Liver (tissue), 9 donors: ENCODE measurements around the gene PARD3B. TPM values are rescaled to one million over a fixed set of nuclear protein-coding genes. Genes with fewer than 3 reads are reported as not detected.

Experiments used
- DNase-seq: peaks from one replicate; pipeline ENCODE4 v3.0.0-alpha.2; 2017; ENCODE audit warnings: low spot score
- H3K27ac ChIP-seq, 2 donors: one replicate each; pipeline ENCODE4 v1.7.0; 2013; ENCODE audit warnings: inconsistent platforms in 2 of 2, low read length in 2 of 2, control low read depth in 1 of 2, low read depth in 1 of 2, mild to moderate bottlenecking in 1 of 2
- H3K27me3 ChIP-seq, 4 donors: one replicate each; pipeline versions ENCODE4 v1.6.1 to v1.7.0; 2013; ENCODE audit warnings: low read length in 3 of 4, inconsistent platforms in 1 of 4, mild to moderate bottlenecking in 1 of 4, moderate library complexity in 1 of 4; ENCODE audit not compliant: control insufficient read depth in 4 of 4, insufficient read depth in 4 of 4
- H3K36me3 ChIP-seq, 4 donors: one replicate each; pipeline versions ENCODE4 v1.6.1 to v1.7.0; 2013; ENCODE audit warnings: low read length in 3 of 4, mild to moderate bottlenecking in 3 of 4, low read depth in 1 of 4, moderate library complexity in 1 of 4; ENCODE audit not compliant: control insufficient read depth in 4 of 4, insufficient read depth in 3 of 4
- H3K4me1 ChIP-seq, 4 donors: one replicate each; pipeline versions ENCODE4 v1.6.1 to v1.7.0; 2013; ENCODE audit warnings: low read length in 3 of 4, mild to moderate bottlenecking in 3 of 4, moderate library complexity in 1 of 4; ENCODE audit not compliant: control insufficient read depth in 4 of 4, insufficient read depth in 4 of 4
- H3K4me3 ChIP-seq, 3 donors: one replicate each; pipeline versions ENCODE4 v1.6.1 to v1.7.0; 2013; ENCODE audit warnings: low read length in 3 of 3, control low read depth in 1 of 3, low read depth in 1 of 3, mild to moderate bottlenecking in 1 of 3
- H3K9ac ChIP-seq, 2 donors: one replicate each; pipeline ENCODE4 v1.7.0; 2013; ENCODE audit warnings: low read length in 2 of 2, mild to moderate bottlenecking in 2 of 2, moderate library complexity in 2 of 2, control low read depth in 1 of 2, low read depth in 1 of 2
- H3K9me3 ChIP-seq, 4 donors: one replicate each; pipeline versions ENCODE4 v1.6.1 to v1.7.0; 2013; ENCODE audit warnings: low read length in 3 of 4; ENCODE audit not compliant: control insufficient read depth in 4 of 4
- ATF3 ChIP-seq: IDR thresholded peaks from 2 replicates; pipeline ENCODE4 v1.6.1; 2016; ENCODE audit warnings: antibody characterized with exemption
- EGR1 ChIP-seq, 2 donors: IDR thresholded peaks; 2 replicates each; pipeline ENCODE4 v1.6.1; 2016 to 2018; ENCODE audit warnings: antibody characterized with exemption in 2 of 2, low read depth in 2 of 2
- FOXA1 ChIP-seq: IDR thresholded peaks from 2 replicates; pipeline ENCODE4 v1.6.1; 2016; ENCODE audit warnings: antibody characterized with exemption
- FOXA2 ChIP-seq: IDR thresholded peaks from 2 replicates; pipeline ENCODE4 v1.6.1; 2016; ENCODE audit warnings: antibody characterized with exemption
- GABPA ChIP-seq, 2 donors: IDR thresholded peaks in 1 of 2; conservative IDR thresholded peaks in 1 of 2; 2 replicates each; pipeline ENCODE4 v1.6.1; 2016; ENCODE audit warnings: antibody characterized with exemption in 2 of 2, mild to moderate bottlenecking in 1 of 2, moderate library complexity in 1 of 2
- HNF4A ChIP-seq, 2 donors: conservative IDR thresholded peaks; 2 replicates each; pipeline ENCODE4 v1.6.1; 2016; ENCODE audit warnings: antibody characterized with exemption in 2 of 2, mild to moderate bottlenecking in 2 of 2
- HNF4G ChIP-seq: IDR thresholded peaks from 2 replicates; pipeline ENCODE4 v1.6.1; 2016; ENCODE audit warnings: antibody characterized with exemption
- MAX ChIP-seq: IDR thresholded peaks from 2 replicates; pipeline ENCODE4 v1.6.1; 2016; ENCODE audit warnings: antibody characterized with exemption
- NR2F2 ChIP-seq: IDR thresholded peaks from 2 replicates; pipeline ENCODE4 v1.6.1; 2016; ENCODE audit warnings: antibody characterized with exemption
- RAD21 ChIP-seq, 2 donors: IDR thresholded peaks; 2 replicates each; pipeline ENCODE4 v1.6.1; 2016; ENCODE audit warnings: antibody characterized with exemption in 2 of 2, mild to moderate bottlenecking in 2 of 2
- REST ChIP-seq: IDR thresholded peaks from 2 replicates; pipeline ENCODE4 v1.6.1; 2016; ENCODE audit warnings: antibody characterized with exemption, mild to moderate bottlenecking
- RXRA ChIP-seq, 2 donors: IDR thresholded peaks; 2 replicates each; pipeline ENCODE4 v1.6.1; 2017 to 2018; ENCODE audit warnings: antibody characterized with exemption in 2 of 2, mild to moderate bottlenecking in 1 of 2
- SP1 ChIP-seq: IDR thresholded peaks from 2 replicates; pipeline ENCODE4 v1.6.1; 2018; ENCODE audit warnings: antibody characterized with exemption, mild to moderate bottlenecking
- TAF1 ChIP-seq: conservative IDR thresholded peaks from 2 replicates; pipeline ENCODE4 v1.6.1; 2016; ENCODE audit warnings: antibody characterized with exemption, mild to moderate bottlenecking
- YY1 ChIP-seq: IDR thresholded peaks from 2 replicates; pipeline ENCODE4 v1.6.1; 2016; ENCODE audit warnings: antibody characterized with exemption, mild to moderate bottlenecking
- ZBTB33 ChIP-seq: IDR thresholded peaks from 2 replicates; pipeline ENCODE4 v1.6.1; 2016; ENCODE audit warnings: antibody characterized with exemption
- WGBS: extraction: QIAGEN DNeasy Blood & Tissue Kit; methylation state at CpG from one replicate; pipeline ENCODE4 v1.1.7; 2013; 5-methylcytosine and 5-hydroxymethylcytosine counted together
- polyA plus RNA-seq, 2 donors: library from polyadenylated mRNA; stranded (reverse) in 1 of 2; unstranded in 1 of 2; fragments of 200-250 nt in 1 of 2; fragments of >200 nt in 1 of 2; fragmentation: Nextera tagmentation in 1 of 2; extraction: Ambion mirVana in 1 of 2; gene quantifications; one replicate each; pipeline versions ENCODE4 v1.2.1 to v1.2.3, GENCODE V29; 2013 to 2015
- total RNA-seq, 2 donors: library from RNA; depleted of rRNA; stranded (reverse); fragments of >200 nt; gene quantifications; one replicate each; pipeline ENCODE4 v1.2.3, GENCODE V29; 2014
- donor health status: healthy.
- donor health status: healthy.
- donor health status: healthy.
- donor health status: healthy.
- donor health status: healthy.

Gene PARD3B
- total and polyA plus RNA-seq, 4 donors, result 1.1 to 10.3 (median 3.7) TPM

GRCh38 chr2:205579335-205579734 lies 1034.1 kb downstream of the PARD3B start:
- no peaks in the 10 kb centered on the region for H3K27me3 ChIP-seq
- TF ChIP-seq TAF1 (no peak), FOXA2 (no peak), ZBTB33 (no peak), RAD21 (IDR thresholded peaks at IDR 0.05) (no peak), RXRA (IDR thresholded peaks at IDR 0.05) (no peak), HNF4G (no peak), HNF4A (conservative IDR thresholded peaks at IDR 0.05) (no peak), MAX (no peak), YY1 (no peak), GABPA (IDR thresholded peaks at IDR 0.05 in 1 of 2, conservative IDR thresholded peaks at IDR 0.05 in 1 of 2) (no peak), NR2F2 (no peak), REST (no peak), SP1 (no peak), ATF3 (no peak)
- no peaks in the 10 kb centered on the region for H3K9me3 ChIP-seq
- H3K4me3 ChIP-seq, result no peak overlapping the region
- H3K27ac ChIP-seq, result no peak overlapping the region
- H3K9ac ChIP-seq, result no peak overlapping the region
- 94% methylated on average over 7 of the region's 7 CpGs for WGBS
- no peaks in the 10 kb centered on the region for H3K36me3 ChIP-seq
- H3K4me1 ChIP-seq, result no peaks in the 10 kb centered on the region
- DNase-seq, result no peak

- 90% methylated on average over 8 of the region's 8 CpGs for WGBS
- H3K9me3 ChIP-seq, result no peaks in the 10 kb centered on the region
- no peak overlapping the region for H3K9ac ChIP-seq
- H3K4me1 ChIP-seq, result no peaks in the 10 kb centered on the region
- H3K27ac ChIP-seq, result no peak overlapping the region
- H3K4me3 ChIP-seq, result no peak overlapping the region
- DNase-seq, result no peak
- H3K36me3 ChIP-seq, result no peaks in the 10 kb centered on the region
- no peak for TF ChIP-seq FOXA1
- TF ChIP-seq ZBTB33, result no peak
- TF ChIP-seq EGR1 (IDR thresholded peaks at IDR 0.05; ENCODE audit: low read depth in 2 of 2), result no peak
- no peak for TF ChIP-seq RXRA (IDR thresholded peaks at IDR 0.05)
- no peak for TF ChIP-seq GABPA (IDR thresholded peaks at IDR 0.05 in 1 of 2, conservative IDR thresholded peaks at IDR 0.05 in 1 of 2)
- no peaks in the 10 kb centered on the region for H3K27me3 ChIP-seq
Observed at GRCh38 chr2:205580212-205580987, 1035.1 kb downstream of the PARD3B start.
